Bronchial epithelial cell (primary cell): ENCODE data around the gene REL. TPM values are rescaled to one million over a fixed set of nuclear protein-coding genes. Genes with fewer than 3 reads are reported as not detected.
"Not testable (repeated sequence)": the region's sequence is repeated elsewhere in the genome, so short reads cannot be mapped to it uniquely, and the experiment has no call there.

Source experiments
- DNase-seq: peaks from one replicate; pipeline ENCODE4 v3.0.0-alpha.2; 2010; ENCODE audit warnings: low read depth
- FAIRE-seq: peaks from 2 replicates; lab custom pipeline; 2011; peaks lifted over from hg19 to GRCh38; lab: Jason Lieb, UNC
- H3K27me3 ChIP-seq: 2 replicates; pipeline ENCODE4 v1.5.1; 2011; ENCODE audit warnings: low read length; ENCODE audit not compliant: control insufficient read depth, insufficient read depth
- H3K36me3 ChIP-seq: 2 replicates; pipeline ENCODE4 v1.5.1; 2011; ENCODE audit warnings: low read length; ENCODE audit not compliant: control insufficient read depth, insufficient read depth
- H3K4me3 ChIP-seq: 2 replicates; pipeline ENCODE4 v1.5.1; 2011; ENCODE audit warnings: mild to moderate bottlenecking, low read depth, low read length, control low read depth
- total RNA-seq: library from RNA; depleted of rRNA; stranded (reverse); fragments of >200 nt; gene quantifications from 2 replicates; pipeline ENCODE4 v1.2.1, GENCODE V29; 2014
- TF ChIP-seq, protein P1 (sequence below): IDR thresholded peaks from 2 replicates; pipeline ENCODE4 v1.5.1; 2011; ENCODE audit warnings: mild to moderate bottlenecking, moderate library complexity, low read length, control low read depth, inconsistent platforms; ENCODE audit not compliant: insufficient read depth, severe bottlenecking

REL gene
- total RNA-seq, 1 donor from 2014 or later = 9.0 TPM

- no peak overlapping the region for H3K4me3 ChIP-seq
- no peaks in the 10 kb centered on the region for H3K27me3 ChIP-seq
- TF ChIP-seq, protein P1, sequence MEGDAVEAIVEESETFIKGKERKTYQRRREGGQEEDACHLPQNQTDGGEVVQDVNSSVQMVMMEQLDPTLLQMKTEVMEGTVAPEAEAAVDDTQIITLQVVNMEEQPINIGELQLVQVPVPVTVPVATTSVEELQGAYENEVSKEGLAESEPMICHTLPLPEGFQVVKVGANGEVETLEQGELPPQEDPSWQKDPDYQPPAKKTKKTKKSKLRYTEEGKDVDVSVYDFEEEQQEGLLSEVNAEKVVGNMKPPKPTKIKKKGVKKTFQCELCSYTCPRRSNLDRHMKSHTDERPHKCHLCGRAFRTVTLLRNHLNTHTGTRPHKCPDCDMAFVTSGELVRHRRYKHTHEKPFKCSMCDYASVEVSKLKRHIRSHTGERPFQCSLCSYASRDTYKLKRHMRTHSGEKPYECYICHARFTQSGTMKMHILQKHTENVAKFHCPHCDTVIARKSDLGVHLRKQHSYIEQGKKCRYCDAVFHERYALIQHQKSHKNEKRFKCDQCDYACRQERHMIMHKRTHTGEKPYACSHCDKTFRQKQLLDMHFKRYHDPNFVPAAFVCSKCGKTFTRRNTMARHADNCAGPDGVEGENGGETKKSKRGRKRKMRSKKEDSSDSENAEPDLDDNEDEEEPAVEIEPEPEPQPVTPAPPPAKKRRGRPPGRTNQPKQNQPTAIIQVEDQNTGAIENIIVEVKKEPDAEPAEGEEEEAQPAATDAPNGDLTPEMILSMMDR = no peak
- DNase-seq = peak; percentile 12
- no peak for FAIRE-seq
- H3K36me3 ChIP-seq = no peaks in the 10 kb centered on the region
Observed at GRCh38 chr2:60858897-60859311, 22.5 kb upstream of the REL start.

DNA sequence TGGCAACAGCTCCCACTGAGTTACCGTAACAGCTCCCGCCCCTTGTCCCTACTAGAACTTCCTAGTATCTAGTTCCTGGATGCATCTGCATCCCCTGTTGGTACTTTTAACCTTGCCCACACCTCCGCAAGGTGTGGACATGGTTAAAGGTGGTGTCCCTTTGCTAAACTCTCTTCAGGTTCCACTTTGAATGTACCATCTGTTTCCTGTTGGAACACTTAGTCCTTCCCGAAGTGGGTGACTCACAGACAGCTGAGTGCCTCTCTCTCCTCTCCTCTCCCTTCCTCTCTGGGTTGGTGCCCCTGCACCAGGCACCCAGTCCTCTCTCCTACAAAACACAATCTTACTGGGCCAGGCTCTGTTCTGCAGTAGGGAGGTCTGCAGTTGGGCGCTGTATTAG is 19.6 kb upstream of the REL start:
- H3K27me3 ChIP-seq = no peaks in the 10 kb centered on the region
- H3K36me3 ChIP-seq = no peaks in the 10 kb centered on the region
- DNase-seq (peak; percentile 46), FAIRE-seq (no peak)
- no peak overlapping the region for H3K4me3 ChIP-seq
- TF ChIP-seq, protein P1 = no peak

DNA sequence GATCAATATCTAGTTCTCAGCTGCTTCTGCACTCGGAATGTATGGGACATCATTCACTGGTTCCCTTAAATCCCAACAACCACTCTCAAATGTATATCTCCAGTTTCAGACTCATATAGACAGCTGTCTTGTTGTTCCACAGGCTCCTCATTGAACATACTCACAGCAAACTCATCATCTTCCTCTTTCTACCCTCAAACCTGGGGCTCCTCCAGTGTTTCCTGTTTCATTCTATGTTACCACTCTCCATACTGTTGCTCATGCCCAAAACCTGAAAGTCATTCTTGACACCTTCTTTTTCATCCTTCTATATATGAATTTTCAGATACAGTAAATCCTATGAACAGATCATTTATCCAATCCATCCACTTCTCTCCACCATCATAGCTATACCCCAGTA is 18.7 kb upstream of the REL start:
- TF ChIP-seq, protein P1 = no peak
- Histone ChIP-seq H3K36me3 (no peaks in the 10 kb centered on the region), H3K27me3 (no peaks in the 10 kb centered on the region), H3K4me3 (no peak overlapping the region)
- DNase-seq = no peak
- FAIRE-seq = no peak

GRCh38 chr2:60865361-60865760 is 16.0 kb upstream of the REL start:
- H3K36me3 ChIP-seq, H3K4me3 ChIP-seq, DNase-seq, FAIRE-seq, H3K27me3 ChIP-seq: not testable (repeated sequence)

- Histone ChIP-seq H3K36me3 (no peaks in the 10 kb centered on the region), H3K27me3 (no peaks in the 10 kb centered on the region), H3K4me3 (no peak overlapping the region)
- TF ChIP-seq, protein P1 = no peak
- FAIRE-seq (no peak), DNase-seq (no peak)
Observed at GRCh38 chr2:60867007-60867406, 14.4 kb upstream of the REL start.

DNA sequence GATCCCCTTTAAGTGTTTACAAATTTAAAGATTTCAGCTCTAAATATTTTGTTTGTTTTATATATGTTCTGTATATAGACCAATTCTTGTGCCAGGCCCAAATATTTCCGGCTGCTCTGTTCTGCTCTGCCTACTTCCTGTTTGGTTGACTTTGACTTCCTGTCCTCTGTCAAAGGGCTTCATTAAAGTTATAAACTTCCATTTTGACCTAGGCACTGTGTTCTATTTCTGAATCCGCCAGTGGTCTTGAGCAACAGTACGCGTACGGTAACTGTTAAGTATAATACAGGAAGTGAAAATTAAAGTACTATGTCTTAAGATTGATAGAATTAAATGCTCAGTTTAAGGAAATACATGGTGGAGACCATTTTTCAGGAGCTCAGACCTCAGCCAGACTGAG is 13.5 kb upstream of the REL start:
- DNase-seq (no peak), FAIRE-seq (no peak)
- Histone ChIP-seq H3K4me3 (no peak overlapping the region), H3K27me3 (no peaks in the 10 kb centered on the region), H3K36me3 (no peaks in the 10 kb centered on the region)
- TF ChIP-seq, protein P1 = no peak
